Neural progenitor cell (in vitro differentiated cells): ENCODE measurements around the gene RTN4RL1.

Experiments used
- CTCF ChIP-seq: fragments of 200-600 bp; sonication (generic); IDR thresholded peaks from 2 replicates; pipeline ENCODE4 v1.5.1; 2017; ENCODE audit warnings: antibody characterized with exemption, mild to moderate bottlenecking
- EZH2 ChIP-seq: fragments of 200-600 bp; sonication (generic); IDR thresholded peaks from 2 replicates; pipeline ENCODE4 v1.6.1; 2017; ENCODE audit warnings: antibody characterized with exemption, mild to moderate bottlenecking, moderate library complexity
- EZH2phosphoT487 ChIP-seq: fragments of 200-600 bp; sonication (generic); IDR thresholded peaks from 2 replicates; pipeline ENCODE4 v1.6.1; 2017; ENCODE audit warnings: antibody characterized with exemption

DNA sequence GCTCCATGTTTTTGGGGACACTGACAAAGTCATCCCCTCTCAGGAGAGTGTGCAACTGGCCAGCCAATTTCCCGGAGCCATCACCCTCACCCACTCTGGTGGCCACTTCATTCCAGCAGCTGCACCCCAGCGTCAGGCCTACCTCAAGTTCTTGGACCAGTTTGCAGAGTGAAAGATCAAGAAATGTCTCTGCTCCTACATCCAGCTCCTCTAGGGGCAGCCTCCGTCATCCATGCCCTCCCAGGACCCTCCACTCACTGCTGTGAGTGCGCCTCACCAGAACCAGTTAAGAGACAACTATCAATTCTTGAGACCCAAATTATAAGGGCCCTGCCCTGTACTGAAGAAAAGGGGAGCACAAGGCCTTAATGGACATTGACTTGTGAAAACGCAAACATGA lies 17.8 kb upstream of the RTN4RL1 start:
- no peak for TF ChIP-seq EZH2phosphoT487
- TF ChIP-seq CTCF = no peak
- TF ChIP-seq EZH2 = no peak
